Activated naive CD4-positive, alpha-beta T cell treated with anti-CD3 and anti-CD28 coated beads, Interleukin-2, amount 10 ng/mL, durations not matched to agents 7 days and 5 days (primary cell): Measurements from ENCODE around the gene CYTH4.

Source experiments
- CTCF ChIA-PET: fragments of 350-600 bp; sonication (Branson Sonifier 250); formaldehyde crosslinking; loops from one replicate; lab custom pipeline; 2021; ENCODE audit warnings: antibody characterized with exemption; lab: Charles Lee
- DNase-seq: peaks from one replicate; pipeline ENCODE4 v3.0.0-alpha.2; 2020
- H3K27ac Mint-ChIP-seq: one replicate; pipeline ENCODE4 v1.8.0; 2021; ENCODE audit warnings: mild to moderate bottlenecking, moderate library complexity, mixed read lengths
- H3K27me3 Mint-ChIP-seq: one replicate; pipeline ENCODE4 v1.8.0; 2021; ENCODE audit warnings: mild to moderate bottlenecking, mixed read lengths
- H3K36me3 Mint-ChIP-seq: one replicate; pipeline ENCODE4 v1.8.0; 2021; ENCODE audit warnings: mixed read lengths
- H3K4me1 Mint-ChIP-seq: one replicate; pipeline ENCODE4 v1.8.0; 2021; ENCODE audit warnings: mixed read lengths
- H3K4me3 Mint-ChIP-seq: one replicate; pipeline ENCODE4 v1.8.0; 2021; ENCODE audit warnings: mild to moderate bottlenecking, moderate library complexity, mixed read lengths
- H3K9me3 Mint-ChIP-seq: one replicate; pipeline ENCODE4 v1.8.0; 2021; ENCODE audit warnings: mixed read lengths

The CYTH4 gene

DNA sequence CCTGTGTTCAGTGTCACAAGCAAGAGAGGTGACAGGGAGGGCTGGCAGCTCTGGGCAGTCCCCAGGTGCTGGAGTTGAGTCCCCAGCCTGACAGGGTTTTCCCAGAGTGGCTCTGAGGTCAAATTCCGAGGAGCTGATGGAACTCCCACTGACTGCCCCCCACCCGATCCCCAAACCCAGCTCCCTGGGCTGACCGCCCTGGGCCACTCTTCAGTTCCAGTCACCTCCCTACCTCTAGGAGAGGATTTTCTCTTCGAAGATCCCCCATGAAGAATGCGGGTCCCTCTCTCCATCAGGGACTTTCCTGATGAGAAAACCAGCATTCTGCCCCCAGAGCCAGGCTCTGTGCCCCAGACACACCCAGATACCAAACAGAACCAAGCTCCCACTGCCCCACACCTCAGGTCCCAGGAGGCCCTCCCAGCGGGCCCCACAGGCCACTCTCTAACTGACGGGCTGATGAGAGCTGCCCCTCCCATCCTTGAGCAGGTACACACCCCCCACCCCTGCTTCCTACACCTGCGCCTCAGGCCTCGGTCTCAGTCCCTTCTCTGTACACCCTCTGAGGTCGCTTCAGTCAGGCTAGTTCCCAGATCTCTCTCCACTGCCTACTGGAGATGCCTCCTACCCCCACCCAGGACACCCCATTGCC, 26.1 kb upstream of the CYTH4 start:
- no peak overlapping the region for H3K4me3 Mint-ChIP-seq
- H3K9me3 Mint-ChIP-seq, result no peaks in the 10 kb centered on the region
- peaks cover 28% of the 10 kb centered on the region for H3K4me1 Mint-ChIP-seq
- H3K27me3 Mint-ChIP-seq, result peaks cover 50% of the 10 kb centered on the region
- H3K27ac Mint-ChIP-seq, result peak overlapping the region; percentile 46
- peak; percentile 20 for DNase-seq
- CTCF ChIA-PET, result interaction anchor here (1.0 kb wide), 1 partner anchor 17 kb away, joined by 3 read pairs; no protein-coding TSS in a partner anchor
- no peaks in the 10 kb centered on the region for H3K36me3 Mint-ChIP-seq

- CTCF ChIA-PET, result interaction anchor here (0.9 to 5.3 kb wide), 12 partner anchors 10 to 402 kb away, joined by 3 to 134 read pairs (median 4); partner anchors contain the start of gene RAC2
- peaks cover 52% of the 10 kb centered on the region for H3K27me3 Mint-ChIP-seq
- no peaks in the 10 kb centered on the region for H3K9me3 Mint-ChIP-seq
- H3K36me3 Mint-ChIP-seq, result no peaks in the 10 kb centered on the region
- no peak for DNase-seq
- H3K27ac Mint-ChIP-seq, result no peak overlapping the region
- no peak overlapping the region for H3K4me3 Mint-ChIP-seq
- peaks cover 28% of the 10 kb centered on the region for H3K4me1 Mint-ChIP-seq
Observed at GRCh38 chr22:37258005-37258752, 24.1 kb upstream of the CYTH4 start.

DNA sequence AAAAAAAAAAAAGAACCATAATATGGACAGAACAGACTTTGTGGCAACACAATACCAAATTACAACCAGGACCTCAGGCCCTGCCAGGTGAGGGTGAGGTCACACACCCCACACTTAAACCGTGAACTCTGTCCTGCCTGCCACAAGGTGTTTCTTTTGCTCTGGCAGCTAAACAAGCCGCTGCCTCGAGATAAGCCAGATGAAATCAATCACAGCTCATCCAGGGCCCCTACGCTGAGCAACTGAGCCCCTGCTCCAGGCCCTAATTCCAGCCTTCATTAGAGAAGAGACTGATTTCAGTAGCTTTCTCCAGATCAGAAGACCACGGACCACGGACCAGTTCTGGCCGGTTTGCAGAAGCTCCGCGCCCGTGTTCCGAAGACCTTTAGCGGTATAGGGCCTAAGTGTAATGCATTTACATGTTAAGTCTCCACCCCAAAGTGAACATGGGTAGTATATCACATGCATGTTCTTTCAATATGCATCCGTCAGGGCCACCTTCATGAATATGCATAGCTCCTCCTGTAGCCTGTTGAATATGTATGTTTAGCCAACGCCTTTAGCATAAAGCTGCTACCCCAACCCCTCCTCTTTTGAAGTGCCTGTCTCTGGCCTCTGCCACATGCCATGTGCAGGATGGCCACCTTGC, 23.4 kb upstream of the CYTH4 start:
- Mint-ChIP-seq H3K4me3 (no peak overlapping the region), H3K27ac (no peak overlapping the region), H3K9me3 (peaks cover 5% of the 10 kb centered on the region), H3K36me3 (peaks cover 2% of the 10 kb centered on the region), H3K27me3 (peaks cover 55% of the 10 kb centered on the region), H3K4me1 (peaks cover 28% of the 10 kb centered on the region)
- DNase-seq, result no peak
- CTCF ChIA-PET, result interaction anchor here (0.6 to 5.3 kb wide), 26 partner anchors 9 to 403 kb away, joined by 3 to 134 read pairs (median 4); partner anchors contain the start of gene RAC2

GRCh38 chr22:37259540-37260029, 22.7 kb upstream of the CYTH4 start:
- peaks cover 62% of the 10 kb centered on the region for H3K27me3 Mint-ChIP-seq
- H3K27ac Mint-ChIP-seq, result no peak overlapping the region
- H3K4me1 Mint-ChIP-seq, result peaks cover 28% of the 10 kb centered on the region
- peaks cover 5% of the 10 kb centered on the region for H3K36me3 Mint-ChIP-seq
- H3K9me3 Mint-ChIP-seq, result peaks cover 12% of the 10 kb centered on the region
- peak; percentile 46 for DNase-seq
- CTCF ChIA-PET, result interaction anchor here (0.6 to 5.3 kb wide), 34 partner anchors 8 to 308 kb away, joined by 3 to 134 read pairs (median 6); partner anchors contain the start of gene RAC2
- no peak overlapping the region for H3K4me3 Mint-ChIP-seq

DNA sequence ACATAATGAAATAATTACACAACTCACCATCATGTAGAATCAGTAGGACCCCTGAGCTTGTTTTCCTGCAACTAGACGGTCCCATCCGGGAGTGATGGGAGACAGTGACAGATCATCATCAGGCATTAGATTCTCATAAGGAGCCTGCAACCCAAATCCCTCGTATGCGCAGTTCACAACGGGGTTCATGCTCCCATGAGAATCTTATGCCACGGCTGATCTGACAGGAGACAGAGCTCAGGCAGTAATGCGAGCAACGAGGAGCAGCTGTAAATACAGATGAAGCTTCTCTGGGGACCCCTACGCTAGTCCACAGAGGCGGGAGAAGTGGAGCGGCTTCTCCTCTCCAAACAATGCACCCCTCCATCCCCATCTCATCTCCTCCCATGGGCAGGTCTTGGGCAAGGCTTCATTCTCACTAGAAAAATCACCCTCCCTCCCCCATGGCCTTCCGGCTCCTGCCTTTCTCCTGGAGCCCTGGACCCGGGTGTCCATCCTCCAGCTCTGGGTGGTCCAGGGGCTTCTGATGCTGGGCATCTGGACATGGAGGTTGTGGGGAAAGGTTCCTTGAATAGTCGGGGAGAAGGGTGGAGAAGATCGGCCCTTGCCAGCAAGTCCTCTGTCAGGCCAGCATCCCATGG, 22.0 kb upstream of the CYTH4 start:
- H3K27me3 Mint-ChIP-seq, result peaks cover 66% of the 10 kb centered on the region
- peaks cover 24% of the 10 kb centered on the region for H3K4me1 Mint-ChIP-seq
- CTCF ChIA-PET, result interaction anchor here (0.6 to 5.3 kb wide), 37 partner anchors 9 to 401 kb away, joined by 3 to 134 read pairs (median 6); partner anchors contain the start of genes CYTH4 and RAC2
- no peak overlapping the region for H3K27ac Mint-ChIP-seq
- no peak overlapping the region for H3K4me3 Mint-ChIP-seq
- peaks cover 16% of the 10 kb centered on the region for H3K9me3 Mint-ChIP-seq
- DNase-seq, result no peak
- H3K36me3 Mint-ChIP-seq, result peaks cover 7% of the 10 kb centered on the region

DNA sequence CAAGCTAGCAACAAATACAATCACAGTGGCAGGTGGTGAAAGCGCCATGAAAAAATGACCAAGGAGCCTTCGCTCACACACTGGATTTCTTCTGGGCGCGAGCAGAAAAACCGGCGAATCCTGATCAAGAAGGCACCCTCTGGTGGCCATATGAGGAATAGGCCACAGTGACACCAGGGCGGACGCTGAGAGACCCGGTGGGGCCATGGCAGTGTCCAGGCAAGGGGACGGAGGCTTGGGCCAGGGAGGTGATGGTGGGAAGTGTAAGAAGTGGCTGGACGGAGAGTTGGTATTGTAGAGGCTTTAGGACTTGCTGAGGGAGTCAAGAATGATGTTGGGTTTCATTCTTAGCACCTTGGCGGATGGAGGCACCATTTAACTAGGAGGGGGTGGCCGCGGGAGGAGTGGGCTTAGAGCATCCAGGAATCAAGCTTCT, 21.4 kb upstream of the CYTH4 start:
- Mint-ChIP-seq H3K4me1 (peaks cover 22% of the 10 kb centered on the region), H3K36me3 (peaks cover 7% of the 10 kb centered on the region), H3K27me3 (peaks cover 63% of the 10 kb centered on the region), H3K4me3 (no peak overlapping the region), H3K27ac (no peak overlapping the region), H3K9me3 (peaks cover 16% of the 10 kb centered on the region)
- DNase-seq, result peak; percentile 74
- CTCF ChIA-PET, result interaction anchor here (0.6 to 5.3 kb wide), 30 partner anchors 9 to 400 kb away, joined by 3 to 134 read pairs (median 6); partner anchors contain the start of genes CYTH4 and RAC2

DNA sequence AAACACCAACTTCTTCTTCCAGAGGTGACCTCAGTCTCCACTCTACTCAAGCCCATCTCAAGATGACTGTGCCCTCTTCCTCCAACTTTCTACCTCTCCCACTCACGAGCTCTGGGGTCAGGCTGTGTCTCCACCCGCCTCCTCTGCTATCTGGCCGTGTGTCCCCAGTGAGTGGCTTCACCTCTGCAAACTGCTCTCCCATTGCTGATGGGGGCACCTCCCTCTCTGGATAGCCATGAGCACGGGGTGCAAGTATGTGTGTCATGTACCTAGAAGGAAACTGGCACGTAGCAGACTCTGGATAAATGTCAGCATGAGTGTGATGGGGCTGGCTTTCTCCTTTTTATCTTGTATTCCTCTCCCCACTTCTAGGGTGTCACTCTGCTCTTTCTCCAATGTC, 20.0 kb upstream of the CYTH4 start:
- Mint-ChIP-seq H3K4me3 (no peak overlapping the region), H3K4me1 (peaks cover 28% of the 10 kb centered on the region), H3K36me3 (peaks cover 7% of the 10 kb centered on the region), H3K27ac (no peak overlapping the region), H3K9me3 (peaks cover 16% of the 10 kb centered on the region), H3K27me3 (peaks cover 55% of the 10 kb centered on the region)
- peak; percentile 13 for DNase-seq
- CTCF ChIA-PET, result interaction anchor here (0.6 to 5.3 kb wide), 4 partner anchors 10 to 218 kb away, joined by 5 to 134 read pairs (median 20); partner anchors contain the start of gene RAC2

- peak; percentile 11 for DNase-seq
- Mint-ChIP-seq H3K4me3 (no peak overlapping the region), H3K27ac (no peak overlapping the region), H3K36me3 (peaks cover 7% of the 10 kb centered on the region), H3K4me1 (peaks cover 33% of the 10 kb centered on the region), H3K27me3 (peaks cover 59% of the 10 kb centered on the region), H3K9me3 (peaks cover 16% of the 10 kb centered on the region)
- CTCF ChIA-PET, result interaction anchor here (0.9 to 4.1 kb wide), 5 partner anchors 21 to 194 kb away, joined by 3 to 26 read pairs (median 5); no protein-coding TSS in a partner anchor
Observed at GRCh38 chr22:37263966-37264887, 18.1 kb upstream of the CYTH4 start.

DNA sequence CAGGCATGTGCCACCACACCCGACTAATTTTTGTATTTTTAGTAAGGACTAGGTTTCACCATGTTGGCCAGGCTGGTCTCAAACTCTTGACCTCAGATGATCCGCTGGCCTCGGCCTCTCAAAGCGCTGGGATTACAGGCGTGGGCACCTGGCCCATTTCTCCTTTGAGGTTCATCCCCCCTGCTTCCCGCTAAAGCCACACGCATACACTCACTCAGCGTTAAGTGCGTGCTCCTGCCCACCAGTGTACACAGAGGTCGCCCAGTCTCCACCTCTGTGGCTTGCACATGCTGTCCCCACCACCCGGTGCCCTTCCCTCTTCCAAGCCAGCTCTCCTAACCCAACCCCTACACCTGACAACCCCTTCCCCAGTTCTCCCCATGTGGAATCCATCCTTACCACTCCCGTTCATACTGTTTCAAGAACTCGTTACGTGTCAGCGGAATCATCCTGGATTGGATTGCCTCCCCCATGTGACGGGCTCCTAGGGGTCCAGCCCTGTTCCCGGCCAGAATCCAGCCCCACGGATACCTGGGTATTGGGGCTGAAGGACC, 15.7 kb upstream of the CYTH4 start:
- Mint-ChIP-seq H3K4me1 (peaks cover 26% of the 10 kb centered on the region), H3K36me3 (peaks cover 7% of the 10 kb centered on the region), H3K27me3 (peaks cover 59% of the 10 kb centered on the region), H3K4me3 (peak overlapping the region; percentile 75), H3K27ac (peak overlapping the region; percentile 73), H3K9me3 (peaks cover 16% of the 10 kb centered on the region)
- CTCF ChIA-PET, result interaction anchor here (1.1 to 4.1 kb wide), 7 partner anchors 17 to 191 kb away, joined by 3 to 26 read pairs (median 17); no protein-coding TSS in a partner anchor
- no peak for DNase-seq

GRCh38 chr22:37267135-37267587, 15.1 kb upstream of the CYTH4 start:
- DNase-seq, result peak; percentile 79
- peak overlapping the region; percentile 90 for H3K27ac Mint-ChIP-seq
- CTCF ChIA-PET, result interaction anchor here (0.9 to 4.1 kb wide), 12 partner anchors 9 to 190 kb away, joined by 3 to 26 read pairs (median 6); partner anchors contain the start of gene CYTH4
- H3K36me3 Mint-ChIP-seq, result peaks cover 7% of the 10 kb centered on the region
- peaks cover 16% of the 10 kb centered on the region for H3K9me3 Mint-ChIP-seq
- peaks cover 60% of the 10 kb centered on the region for H3K27me3 Mint-ChIP-seq
- H3K4me1 Mint-ChIP-seq, result peaks cover 26% of the 10 kb centered on the region
- H3K4me3 Mint-ChIP-seq, result peak overlapping the region; percentile 75

GRCh38 chr22:37267661-37268413, 14.5 kb upstream of the CYTH4 start:
- DNase-seq, result no peak
- Mint-ChIP-seq H3K27me3 (peaks cover 58% of the 10 kb centered on the region), H3K27ac (peak overlapping the region; percentile 90), H3K9me3 (peaks cover 16% of the 10 kb centered on the region), H3K4me1 (peaks cover 26% of the 10 kb centered on the region), H3K4me3 (peak overlapping the region; percentile 75), H3K36me3 (peaks cover 7% of the 10 kb centered on the region)
- CTCF ChIA-PET, result interaction anchor here (0.9 to 4.1 kb wide), 12 partner anchors 9 to 189 kb away, joined by 3 to 26 read pairs (median 6); partner anchors contain the start of gene CYTH4
